ENCODE data around the gene GRK5.

GRK5 gene

DNA sequence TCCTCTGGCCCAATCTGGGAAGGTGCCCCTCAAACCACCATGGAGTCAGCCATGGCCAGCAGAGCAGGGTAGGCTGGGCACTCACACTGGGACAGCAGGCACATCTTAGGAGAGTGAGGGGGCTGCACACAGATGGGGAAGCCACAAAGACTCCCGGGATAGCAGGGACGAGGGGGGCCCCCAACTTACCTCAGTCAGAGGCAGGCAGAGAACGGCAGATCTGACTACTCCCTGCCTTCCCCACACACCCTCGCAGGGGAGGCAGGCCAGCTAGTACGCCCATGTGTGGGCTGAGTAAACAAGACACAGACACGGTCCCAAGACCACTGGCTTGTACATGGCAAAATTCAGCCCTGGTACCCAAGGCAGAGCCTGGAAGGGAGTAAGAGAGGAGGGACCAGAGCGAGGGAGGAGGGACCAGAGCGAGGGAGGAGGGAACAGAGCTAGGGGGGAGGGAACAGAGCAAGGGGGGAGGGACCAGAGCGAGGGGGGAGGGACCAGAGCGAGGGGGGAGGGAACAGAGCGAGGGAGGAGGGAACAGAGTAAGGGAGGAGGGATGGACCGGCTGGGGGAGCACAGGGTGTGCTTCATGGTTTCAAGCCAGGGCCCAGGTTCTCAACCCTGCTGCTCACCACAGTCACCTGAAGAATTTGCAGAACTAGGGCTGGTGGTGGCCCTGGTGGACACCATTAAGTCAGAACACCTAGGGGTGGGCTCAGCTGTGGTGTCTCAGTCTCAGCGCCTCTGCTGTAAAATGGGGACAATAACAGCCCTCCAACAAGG is 261.4 kb downstream of the GRK5 start:
- no peak overlapping the region for H3K9ac ChIP-seq (ENCODE audit: low read length)
- H3K36me3 ChIP-seq (ENCODE audit: control insufficient read depth, insufficient read depth, low read length) = no peaks in the 10 kb centered on the region
- H3K4me1 ChIP-seq (ENCODE audit: control insufficient read depth, insufficient read depth, low read length) = no peaks in the 10 kb centered on the region
- H3K27ac ChIP-seq (ENCODE audit: low read depth, low read length) = no peak overlapping the region
- H3K27me3 ChIP-seq (ENCODE audit: control insufficient read depth, insufficient read depth, low read length) = no peaks in the 10 kb centered on the region
- no peak overlapping the region for H3K4me3 ChIP-seq (ENCODE audit: low read length)

DNA sequence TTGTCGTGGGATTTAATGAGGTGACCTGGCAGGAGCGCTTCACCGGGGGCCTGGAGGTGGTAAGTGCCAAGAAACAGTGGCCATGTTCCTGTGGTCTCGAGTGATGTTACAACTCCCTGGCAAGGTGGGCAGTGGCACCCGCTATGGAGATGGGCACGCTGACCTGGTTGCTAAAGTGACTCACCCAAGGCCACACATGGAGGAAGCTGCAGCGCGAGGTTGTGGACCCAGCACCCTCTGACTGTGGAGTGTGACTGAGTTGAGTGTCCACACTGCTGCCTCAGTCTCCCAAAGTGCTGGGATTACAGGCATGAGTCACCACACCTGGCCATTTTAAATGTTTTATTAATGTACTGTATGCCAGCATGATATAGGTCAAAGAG is 261.9 kb downstream of the GRK5 start:
- Histone ChIP-seq H3K4me1 (ENCODE audit: control insufficient read depth, insufficient read depth, low read length) (no peaks in the 10 kb centered on the region), H3K9ac (ENCODE audit: low read length) (no peak overlapping the region), H3K36me3 (ENCODE audit: control insufficient read depth, insufficient read depth, low read length) (no peaks in the 10 kb centered on the region), H3K4me3 (ENCODE audit: low read length) (no peak overlapping the region), H3K27ac (ENCODE audit: low read depth, low read length) (no peak overlapping the region), H3K27me3 (ENCODE audit: control insufficient read depth, insufficient read depth, low read length) (no peaks in the 10 kb centered on the region)

DNA sequence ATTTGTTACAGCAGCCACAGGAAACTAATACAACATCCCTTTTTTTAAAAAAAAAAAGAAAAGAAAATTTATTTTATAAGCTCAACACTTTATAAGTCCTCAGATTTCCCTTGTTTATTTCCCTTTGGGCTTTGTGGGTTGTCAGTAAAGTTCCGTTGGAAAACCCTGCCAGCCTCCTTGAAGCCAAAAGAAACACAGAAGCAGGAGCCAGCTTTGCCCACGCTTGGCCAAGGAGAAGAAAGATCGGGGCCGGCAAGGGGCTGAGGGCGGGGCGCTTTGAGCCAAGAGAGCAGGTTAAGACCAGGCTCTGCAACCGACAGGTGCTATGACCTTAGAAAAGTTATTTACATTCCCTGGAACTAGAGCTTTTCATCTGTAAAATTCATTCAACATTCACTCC is 262.5 kb downstream of the GRK5 start:
- no peaks in the 10 kb centered on the region for H3K27me3 ChIP-seq (ENCODE audit: control insufficient read depth, insufficient read depth, low read length)
- H3K9ac ChIP-seq (ENCODE audit: low read length) = no peak overlapping the region
- no peaks in the 10 kb centered on the region for H3K36me3 ChIP-seq (ENCODE audit: control insufficient read depth, insufficient read depth, low read length)
- no peak overlapping the region for H3K4me3 ChIP-seq (ENCODE audit: low read length)
- H3K27ac ChIP-seq (ENCODE audit: low read depth, low read length) = no peak overlapping the region
- no peaks in the 10 kb centered on the region for H3K4me1 ChIP-seq (ENCODE audit: control insufficient read depth, insufficient read depth, low read length)

DNA sequence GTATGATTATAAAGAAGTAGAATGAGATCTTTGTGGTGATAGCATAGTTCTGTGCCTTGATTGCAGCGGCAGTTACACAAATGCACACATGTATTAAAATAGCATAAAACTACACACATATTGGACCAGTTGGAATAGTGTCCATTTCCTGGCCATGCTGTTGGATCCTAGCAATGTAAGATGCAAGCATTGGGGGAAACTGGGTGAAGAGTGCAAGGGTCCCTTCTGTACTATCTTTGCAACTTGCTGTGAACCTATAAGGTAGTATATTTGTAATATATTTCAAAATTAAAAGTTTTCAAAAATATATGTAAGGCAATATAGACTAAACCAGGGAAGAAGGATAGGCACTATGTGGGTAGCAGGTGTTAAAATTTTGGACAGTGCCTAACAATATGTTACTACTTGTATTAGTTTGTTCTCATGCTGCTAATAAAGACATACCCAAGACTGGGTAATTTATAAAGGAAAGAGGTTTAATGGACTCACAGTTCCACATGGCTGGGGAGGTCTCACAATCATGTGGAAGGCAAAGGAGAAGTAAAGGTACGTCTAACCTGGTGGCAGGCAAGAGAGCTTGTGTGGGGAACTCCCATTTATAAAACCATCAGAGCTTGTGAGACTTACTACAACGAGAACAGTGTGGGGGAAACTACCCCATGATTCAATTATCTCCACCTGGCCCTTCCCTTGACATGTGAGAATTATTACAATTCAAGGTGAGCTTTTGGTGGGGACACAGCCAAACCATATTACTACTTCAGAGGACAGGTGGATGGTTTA is 263.7 kb downstream of the GRK5 start:
- Histone ChIP-seq H3K27me3 (ENCODE audit: control insufficient read depth, insufficient read depth, low read length) (no peaks in the 10 kb centered on the region), H3K27ac (ENCODE audit: low read depth, low read length) (no peak overlapping the region), H3K9ac (ENCODE audit: low read length) (no peak overlapping the region), H3K4me3 (ENCODE audit: low read length) (no peak overlapping the region), H3K4me1 (ENCODE audit: control insufficient read depth, insufficient read depth, low read length) (no peaks in the 10 kb centered on the region), H3K36me3 (ENCODE audit: control insufficient read depth, insufficient read depth, low read length) (no peaks in the 10 kb centered on the region)

DNA sequence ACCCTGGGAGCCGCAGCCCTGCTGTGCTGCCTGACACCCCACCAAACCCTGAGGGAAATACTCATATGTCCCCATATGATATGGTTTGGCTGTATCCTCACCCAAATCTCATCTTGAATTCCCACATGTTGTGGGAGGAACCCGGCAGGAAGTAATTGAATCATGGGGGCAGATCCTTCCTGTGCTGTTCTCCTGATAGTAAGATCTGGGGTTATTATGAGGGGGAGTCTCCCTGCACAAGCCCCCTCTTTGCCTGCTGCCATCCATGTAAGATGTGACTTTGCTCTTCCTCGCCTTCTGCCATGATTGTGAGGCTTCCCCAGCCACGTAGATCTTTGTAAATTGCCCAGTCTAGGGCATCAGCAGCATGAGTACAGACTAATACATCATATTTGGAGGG is 266.4 kb downstream of the GRK5 start:
- no peak overlapping the region for H3K4me3 ChIP-seq (ENCODE audit: low read length)
- no peak overlapping the region for H3K27ac ChIP-seq (ENCODE audit: low read depth, low read length)
- H3K27me3 ChIP-seq (ENCODE audit: control insufficient read depth, insufficient read depth, low read length) = no peaks in the 10 kb centered on the region
- no peak overlapping the region for H3K9ac ChIP-seq (ENCODE audit: low read length)
- peaks cover 1% of the 10 kb centered on the region for H3K4me1 ChIP-seq (ENCODE audit: control insufficient read depth, insufficient read depth, low read length)
- H3K36me3 ChIP-seq (ENCODE audit: control insufficient read depth, insufficient read depth, low read length) = no peaks in the 10 kb centered on the region

DNA sequence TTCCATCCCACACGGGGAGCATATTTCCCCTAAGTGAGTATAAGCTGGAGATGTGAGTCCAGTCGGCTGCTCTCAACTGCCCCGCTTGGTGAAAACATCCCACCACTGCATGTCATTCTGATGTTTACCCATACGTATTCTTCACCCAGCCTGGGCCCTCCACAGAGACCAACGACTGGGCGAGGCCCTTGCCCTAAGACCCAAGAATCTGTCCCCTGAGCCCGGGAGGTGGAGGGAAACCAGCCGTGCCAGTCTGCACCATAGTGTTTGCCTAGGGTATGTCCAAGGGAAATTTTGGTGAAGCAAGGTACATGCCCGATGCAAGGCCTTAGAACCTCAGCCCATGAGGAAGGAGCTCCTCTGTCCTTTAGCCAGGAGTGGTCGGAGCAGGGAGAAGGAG is 267.2 kb downstream of the GRK5 start:
- H3K27ac ChIP-seq (ENCODE audit: low read depth, low read length) = no peak overlapping the region
- no peaks in the 10 kb centered on the region for H3K36me3 ChIP-seq (ENCODE audit: control insufficient read depth, insufficient read depth, low read length)
- H3K4me3 ChIP-seq (ENCODE audit: low read length) = no peak overlapping the region
- peaks cover 8% of the 10 kb centered on the region for H3K4me1 ChIP-seq (ENCODE audit: control insufficient read depth, insufficient read depth, low read length)
- H3K9ac ChIP-seq (ENCODE audit: low read length) = no peak overlapping the region
- no peaks in the 10 kb centered on the region for H3K27me3 ChIP-seq (ENCODE audit: control insufficient read depth, insufficient read depth, low read length)

DNA sequence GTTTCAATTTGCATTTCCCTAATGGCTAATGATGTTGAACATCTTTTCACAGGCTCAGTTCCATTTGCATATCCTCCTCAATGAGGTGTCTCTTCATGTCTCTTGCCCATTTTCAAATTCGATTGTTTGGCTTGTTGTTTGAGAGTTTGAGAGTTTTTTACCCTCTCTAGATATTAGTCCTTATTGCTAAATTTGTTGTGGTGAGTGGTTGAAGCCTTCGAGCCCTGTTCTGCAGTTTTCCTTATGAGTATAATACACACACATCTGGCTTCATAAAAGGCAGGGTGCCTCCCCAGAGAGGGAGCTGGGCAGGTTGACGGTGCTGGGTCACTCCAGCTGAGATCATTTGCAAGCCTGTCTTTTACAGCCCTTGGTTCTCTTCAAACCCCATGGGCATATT is 270.1 kb downstream of the GRK5 start:
- Histone ChIP-seq H3K4me3 (ENCODE audit: low read length) (no peak overlapping the region), H3K4me1 (ENCODE audit: control insufficient read depth, insufficient read depth, low read length) (peaks cover 9% of the 10 kb centered on the region), H3K9ac (ENCODE audit: low read length) (no peak overlapping the region), H3K27me3 (ENCODE audit: control insufficient read depth, insufficient read depth, low read length) (no peaks in the 10 kb centered on the region), H3K36me3 (ENCODE audit: control insufficient read depth, insufficient read depth, low read length) (no peaks in the 10 kb centered on the region), H3K27ac (ENCODE audit: low read depth, low read length) (no peak overlapping the region)

DNA sequence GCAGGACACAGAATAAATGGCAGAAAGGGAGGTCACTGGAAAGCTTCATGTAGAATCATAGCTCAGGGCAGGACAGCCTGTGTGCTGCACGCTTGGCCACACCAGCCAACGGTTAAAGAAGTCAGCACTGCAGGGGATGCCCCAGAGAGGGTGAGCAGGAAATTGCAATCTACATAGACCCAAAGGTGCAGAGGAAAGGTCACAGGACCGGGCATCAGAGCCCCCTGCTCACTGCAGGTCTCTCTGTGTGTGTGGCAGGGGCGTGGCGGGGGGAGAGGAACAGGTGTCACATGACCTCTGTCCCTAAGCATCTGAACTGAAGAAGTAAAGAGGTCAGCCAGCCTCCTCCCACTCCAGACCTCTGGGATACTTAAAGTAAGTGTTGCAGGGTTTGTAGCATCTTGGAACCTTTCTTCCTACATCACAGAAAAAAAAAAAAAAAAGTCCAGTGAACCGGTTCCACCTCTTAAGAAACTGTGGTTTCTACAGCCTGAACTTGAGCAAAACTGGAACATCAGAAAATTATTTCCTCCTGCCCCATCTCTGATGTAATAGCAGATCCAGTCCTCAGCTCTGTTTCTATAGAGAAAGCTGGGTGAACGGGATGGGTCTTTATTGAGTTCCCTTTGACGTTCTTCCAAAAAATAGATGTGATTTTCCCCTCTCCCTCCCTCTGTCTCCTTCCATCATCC is 270.9 kb downstream of the GRK5 start:
- Histone ChIP-seq H3K9ac (ENCODE audit: low read length) (no peak overlapping the region), H3K4me1 (ENCODE audit: control insufficient read depth, insufficient read depth, low read length) (peaks cover 9% of the 10 kb centered on the region), H3K36me3 (ENCODE audit: control insufficient read depth, insufficient read depth, low read length) (no peaks in the 10 kb centered on the region), H3K27me3 (ENCODE audit: control insufficient read depth, insufficient read depth, low read length) (no peaks in the 10 kb centered on the region), H3K27ac (ENCODE audit: low read depth, low read length) (no peak overlapping the region), H3K4me3 (ENCODE audit: low read length) (no peak overlapping the region)

DNA sequence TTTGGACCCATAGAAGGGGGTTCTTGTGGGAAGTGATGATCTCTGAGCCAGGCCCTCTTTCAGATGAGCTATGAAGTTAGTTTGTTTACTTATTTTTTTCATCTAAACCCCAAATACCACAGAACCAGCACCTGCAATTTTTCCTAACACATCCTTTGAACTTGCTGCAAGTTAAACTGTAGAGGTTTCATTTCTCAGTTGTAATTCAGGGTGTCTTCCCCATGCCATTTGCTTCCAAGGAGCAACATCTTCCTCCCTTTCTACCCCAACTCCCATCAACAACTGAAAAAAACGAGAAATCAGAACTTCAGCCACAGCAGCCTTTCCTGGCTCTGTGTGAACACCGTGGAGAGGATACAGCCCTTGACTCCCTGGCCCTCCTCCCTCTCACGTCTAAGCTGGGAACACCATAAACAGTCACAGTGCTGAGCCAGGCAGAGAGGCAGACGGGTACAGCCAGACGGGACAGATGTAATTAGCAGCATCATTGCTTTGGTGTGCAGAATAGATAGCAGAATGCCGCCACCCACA is 271.5 kb downstream of the GRK5 start:
- H3K9ac ChIP-seq (ENCODE audit: low read length) = no peak overlapping the region
- peaks cover 9% of the 10 kb centered on the region for H3K4me1 ChIP-seq (ENCODE audit: control insufficient read depth, insufficient read depth, low read length)
- peak overlapping the region; percentile 42 for H3K27ac ChIP-seq (ENCODE audit: low read depth, low read length)
- no peaks in the 10 kb centered on the region for H3K36me3 ChIP-seq (ENCODE audit: control insufficient read depth, insufficient read depth, low read length)
- H3K27me3 ChIP-seq (ENCODE audit: control insufficient read depth, insufficient read depth, low read length) = no peaks in the 10 kb centered on the region
- peak overlapping the region; percentile 24 for H3K4me3 ChIP-seq (ENCODE audit: low read length)

DNA sequence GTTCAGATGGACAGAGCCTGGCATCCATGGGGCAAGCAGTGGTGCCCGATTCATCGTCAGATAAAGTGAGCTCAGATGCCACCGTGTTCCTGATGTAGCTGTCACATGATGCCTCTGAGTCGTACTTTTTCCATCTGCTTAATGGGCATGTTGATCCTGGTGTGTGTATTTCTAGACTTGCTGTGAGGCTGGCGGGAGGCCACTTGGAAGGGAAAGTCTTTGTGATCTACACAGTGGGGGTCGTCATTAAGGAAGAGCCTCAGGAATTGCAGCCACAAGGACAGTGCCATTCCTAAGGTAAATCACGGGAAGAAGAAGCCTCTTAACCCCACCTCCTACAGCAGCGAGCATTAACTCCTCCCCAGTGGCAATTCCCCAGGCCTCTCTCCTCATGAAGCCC is 272.2 kb downstream of the GRK5 start:
- H3K9ac ChIP-seq (ENCODE audit: low read length) = no peak overlapping the region
- H3K27ac ChIP-seq (ENCODE audit: low read depth, low read length) = peak overlapping the region; percentile 42
- H3K4me3 ChIP-seq (ENCODE audit: low read length) = peak overlapping the region; percentile 41
- no peaks in the 10 kb centered on the region for H3K27me3 ChIP-seq (ENCODE audit: control insufficient read depth, insufficient read depth, low read length)
- peaks cover 9% of the 10 kb centered on the region for H3K4me1 ChIP-seq (ENCODE audit: control insufficient read depth, insufficient read depth, low read length)
- no peaks in the 10 kb centered on the region for H3K36me3 ChIP-seq (ENCODE audit: control insufficient read depth, insufficient read depth, low read length)

DNA sequence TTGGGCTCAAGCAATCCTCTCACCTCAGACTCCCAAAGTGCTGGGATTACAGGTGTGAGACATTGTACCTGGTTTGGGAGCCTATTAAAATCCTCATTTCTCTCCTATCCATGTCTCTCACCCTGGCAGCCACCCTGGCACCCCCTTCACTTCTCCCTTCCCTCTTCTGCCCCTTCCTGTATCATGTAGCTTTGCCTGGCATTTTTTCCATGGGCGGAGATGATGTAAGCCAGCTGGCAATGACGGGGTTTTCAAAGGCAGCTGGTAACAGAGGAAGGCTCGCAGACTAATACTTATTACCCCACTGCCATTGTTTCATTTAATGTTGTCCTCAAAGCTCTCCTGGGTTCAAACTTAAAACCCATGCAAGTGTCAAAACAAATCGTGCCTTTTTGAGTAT is 273.3 kb downstream of the GRK5 start:
- H3K27me3 ChIP-seq (ENCODE audit: control insufficient read depth, insufficient read depth, low read length) = no peaks in the 10 kb centered on the region
- no peak overlapping the region for H3K9ac ChIP-seq (ENCODE audit: low read length)
- H3K4me3 ChIP-seq (ENCODE audit: low read length) = no peak overlapping the region
- no peak overlapping the region for H3K27ac ChIP-seq (ENCODE audit: low read depth, low read length)
- peaks cover 9% of the 10 kb centered on the region for H3K4me1 ChIP-seq (ENCODE audit: control insufficient read depth, insufficient read depth, low read length)
- H3K36me3 ChIP-seq (ENCODE audit: control insufficient read depth, insufficient read depth, low read length) = no peaks in the 10 kb centered on the region

DNA sequence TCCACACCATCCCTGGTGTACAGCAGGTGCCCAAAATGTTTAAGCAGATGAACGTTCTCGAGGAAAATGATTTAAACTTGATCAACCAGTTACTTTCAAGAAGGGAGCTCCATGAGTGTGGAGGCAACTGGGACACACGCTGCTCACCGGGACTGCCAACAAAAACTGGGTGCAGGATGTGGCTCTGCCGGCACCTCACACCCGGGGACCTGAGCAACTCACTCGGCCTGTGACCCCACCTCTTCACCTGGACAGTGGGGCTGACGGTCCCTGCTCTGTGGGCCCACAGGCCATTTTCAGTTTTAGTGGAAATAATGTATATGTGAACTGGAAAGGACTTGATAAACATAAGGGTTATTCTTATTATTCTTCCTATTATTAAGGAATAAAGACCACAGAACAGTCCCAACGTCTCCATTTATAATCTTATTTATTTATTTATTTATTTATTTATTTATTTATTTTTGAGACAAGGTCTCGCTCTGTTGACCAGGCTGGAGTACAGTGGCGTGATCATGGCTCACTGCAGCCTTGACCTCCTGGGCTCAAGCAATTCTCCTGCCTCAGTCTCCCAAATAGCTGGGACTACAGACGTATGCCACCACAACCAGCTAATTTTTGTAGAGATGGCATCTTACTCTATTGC is 274.5 kb downstream of the GRK5 start:
- Histone ChIP-seq H3K4me1 (ENCODE audit: control insufficient read depth, insufficient read depth, low read length) (peaks cover 9% of the 10 kb centered on the region), H3K27ac (ENCODE audit: low read depth, low read length) (no peak overlapping the region), H3K4me3 (ENCODE audit: low read length) (no peak overlapping the region), H3K36me3 (ENCODE audit: control insufficient read depth, insufficient read depth, low read length) (no peaks in the 10 kb centered on the region), H3K27me3 (ENCODE audit: control insufficient read depth, insufficient read depth, low read length) (no peaks in the 10 kb centered on the region), H3K9ac (ENCODE audit: low read length) (no peak overlapping the region)
